Adrenal gland (tissue), 5 donors: Measurements from ENCODE around the gene GZMH.

Experiments
- CTCF ChIP-seq, 6 experiments: fragments of 450-650 bp in 4 of 6; fragments of 200-600 bp in 2 of 6; sonication (generic) in 1 of 6; IDR thresholded peaks; 1 replicate in 5 of 6; 2 replicates in 1 of 6; pipeline versions ENCODE4 v1.5.1 to v1.8.0; 2016 to 2021; ENCODE audit warnings: antibody characterized with exemption in 6 of 6, mild to moderate bottlenecking in 2 of 6, moderate library complexity in 1 of 6
- POLR2A ChIP-seq, 2 donors: fragments of 450-650 bp; IDR thresholded peaks; one replicate each; pipeline ENCODE4 v1.6.1; 2017; ENCODE audit warnings: antibody characterized with exemption in 2 of 2, mild to moderate bottlenecking in 2 of 2, moderate library complexity in 1 of 2
- donor health status: DM: no; HTN: no; CAD: no.

DNA sequence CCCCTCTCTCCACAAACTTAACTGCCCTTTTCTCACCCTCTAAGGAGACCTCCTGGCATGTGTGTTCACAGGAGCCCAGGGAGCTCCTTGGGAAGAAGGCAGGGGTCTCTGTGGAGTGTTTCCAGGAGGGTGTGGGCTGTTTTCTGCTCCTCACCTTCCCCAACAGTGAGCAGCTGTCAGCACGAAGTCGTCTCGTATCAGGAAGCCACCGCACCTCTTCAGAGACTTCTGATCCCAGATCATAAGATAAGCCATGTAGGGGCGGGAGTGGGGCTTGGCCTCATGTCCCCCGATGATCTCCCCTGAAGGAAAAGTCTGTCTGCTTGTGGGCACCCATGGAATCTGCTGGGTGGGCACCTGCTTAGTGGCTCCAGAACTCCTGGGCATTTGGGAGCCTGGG is 23.3 kb upstream of the GZMH start:
- TF ChIP-seq CTCF (IDR thresholded peaks at IDR 0.05) (no peak), POLR2A (IDR thresholded peaks at IDR 0.05) (no peak)
